Gastroesophageal sphincter (tissue), 3 donors: ENCODE results near the gene FANCC.

Experiments used
- CTCF ChIP-seq, 4 experiments: fragments of 200-600 bp in 2 of 4; fragments of 450-650 bp in 2 of 4; sonication (generic) in 1 of 4; IDR thresholded peaks; one replicate each; pipeline ENCODE4 v1.5.1; 2017 to 2019; ENCODE audit warnings: antibody characterized with exemption in 4 of 4, mild to moderate bottlenecking in 2 of 4, moderate library complexity in 2 of 4
- EP300 ChIP-seq: sonication (generic); formaldehyde crosslinking; IDR thresholded peaks from one replicate; pipeline ENCODE4 v1.6.1; 2017; ENCODE audit warnings: antibody characterized with exemption, mild to moderate bottlenecking
- POLR2AphosphoS5 ChIP-seq: sonication (generic); formaldehyde crosslinking; IDR thresholded peaks from one replicate; pipeline ENCODE4 v1.6.1; 2017; ENCODE audit warnings: antibody characterized with exemption

GRCh38 chr9:95197692-95198271, 119.7 kb downstream of the FANCC start:
- no peak for TF ChIP-seq CTCF (IDR thresholded peaks at IDR 0.05)
- TF ChIP-seq EP300 = no peak
- TF ChIP-seq POLR2AphosphoS5 = no peak
